SK-N-SH treated with all-trans-retinoic acid at 6 μM for 48 hours (cell line): ENCODE data around the gene WWC1.

ENCODE experiments used
- ATAC-seq: fragments of 200-7000 bp; cut with Tn5 transposase; 3 replicates; pipeline ENCODE4 v1.9.1; 2020; ENCODE audit warnings: mild to moderate bottlenecking, moderate library complexity
- ARNTL ChIP-seq: fragments of 450-650 bp; formaldehyde crosslinking; IDR thresholded peaks from 2 replicates; pipeline ENCODE4 v1.5.0; 2020; ENCODE audit warnings: low read depth, mild to moderate bottlenecking, moderate library complexity, borderline replicate concordance
- BACH2 ChIP-seq: fragments of 250-450 bp; sonication (Bioruptor Pico); IDR thresholded peaks from 2 replicates; pipeline ENCODE4 v1.9.0; 2021; ENCODE audit warnings: mild to moderate bottlenecking, borderline replicate concordance
- CSDC2 ChIP-seq: fragments of 250-450 bp; sonication (Bioruptor Pico); IDR thresholded peaks from 2 replicates; pipeline ENCODE4 v1.5.0; 2020; ENCODE audit warnings: mild to moderate bottlenecking, moderate library complexity
- ESRRG ChIP-seq: fragments of 250-450 bp; sonication (Bioruptor Pico); IDR thresholded peaks from 2 replicates; pipeline ENCODE4 v1.6.1; 2021; ENCODE audit warnings: mild to moderate bottlenecking
- GLIS3 ChIP-seq: fragments of 250-450 bp; sonication (Bioruptor Pico); IDR thresholded peaks from 2 replicates; pipeline ENCODE4 v1.5.0; 2020; ENCODE audit warnings: mild to moderate bottlenecking, moderate library complexity
- ISL1 ChIP-seq: fragments of 250-450 bp; sonication (Bioruptor Pico); IDR thresholded peaks from 2 replicates; pipeline ENCODE4 v2.1.2; 2022; ENCODE audit warnings: mild to moderate bottlenecking, moderate library complexity
- OSR1 ChIP-seq: fragments of 250-450 bp; sonication (Bioruptor Pico); IDR thresholded peaks from 2 replicates; pipeline ENCODE4 v1.8.0; 2022; ENCODE audit warnings: moderate library complexity, mild to moderate bottlenecking, inconsistent platforms
- RARB ChIP-seq: fragments of 250-450 bp; sonication (Bioruptor Pico); IDR thresholded peaks from 2 replicates; pipeline ENCODE4 v1.8.0; 2021; ENCODE audit warnings: mild to moderate bottlenecking, moderate library complexity
- SNAI2 ChIP-seq: fragments of 250-450 bp; sonication (Bioruptor Pico); IDR thresholded peaks from 2 replicates; pipeline ENCODE4 v1.5.0; 2020; ENCODE audit warnings: mild to moderate bottlenecking, moderate library complexity
- TCF4 ChIP-seq: fragments of 250-450 bp; sonication (Bioruptor Pico); IDR thresholded peaks from 2 replicates; pipeline ENCODE4 v1.8.0; 2021; ENCODE audit warnings: mild to moderate bottlenecking, moderate library complexity, borderline replicate concordance
- TOX ChIP-seq: fragments of 250-450 bp; sonication (Bioruptor Pico); IDR thresholded peaks from 2 replicates; pipeline ENCODE4 v1.8.0; 2021; ENCODE audit warnings: mild to moderate bottlenecking, moderate library complexity, borderline replicate concordance
- ZC3H10 ChIP-seq: fragments of 250-450 bp; sonication (Bioruptor Pico); IDR thresholded peaks from 2 replicates; pipeline ENCODE4 v1.5.1; 2021; ENCODE audit warnings: mild to moderate bottlenecking, moderate library complexity
- ZFP3 ChIP-seq: fragments of 250-450 bp; sonication (Bioruptor Pico); IDR thresholded peaks from 2 replicates; pipeline ENCODE4 v1.5.0; 2020; ENCODE audit warnings: mild to moderate bottlenecking, moderate library complexity
- ZFP30 ChIP-seq: fragments of 450-650 bp; formaldehyde crosslinking; IDR thresholded peaks from 2 replicates; pipeline ENCODE4 v1.5.0; 2022; ENCODE audit warnings: mild to moderate bottlenecking, moderate library complexity
- ZNF565 ChIP-seq: fragments of 450-650 bp; formaldehyde crosslinking; conservative IDR thresholded peaks from 2 replicates; pipeline ENCODE4 v1.5.0; 2020; ENCODE audit warnings: low read depth, mild to moderate bottlenecking, moderate library complexity
- ZNF70 ChIP-seq: fragments of 450-650 bp; formaldehyde crosslinking; IDR thresholded peaks from 2 replicates; pipeline ENCODE4 v1.5.0; 2020; ENCODE audit warnings: mild to moderate bottlenecking, moderate library complexity
- ZNF8 ChIP-seq: fragments of 450-650 bp; formaldehyde crosslinking; IDR thresholded peaks from 2 replicates; pipeline ENCODE4 v1.5.0; 2020; ENCODE audit warnings: mild to moderate bottlenecking, moderate library complexity
- TF ChIP-seq, protein P1 (sequence below): fragments of 250-450 bp; sonication (Bioruptor Pico); IDR thresholded peaks from 2 replicates; pipeline ENCODE4 v1.8.0; 2021; ENCODE audit warnings: low read depth, mild to moderate bottlenecking, moderate library complexity, borderline replicate concordance
- TF ChIP-seq, protein P2 (sequence below): fragments of 250-450 bp; sonication (Bioruptor Pico); IDR thresholded peaks from 2 replicates; pipeline ENCODE4 v1.5.1; 2020; ENCODE audit warnings: low read depth, mild to moderate bottlenecking, moderate library complexity
- TF ChIP-seq, protein P3 (sequence below): fragments of 250-450 bp; sonication (Bioruptor Pico); IDR thresholded peaks from 2 replicates; pipeline ENCODE4 v1.8.0; 2020; ENCODE audit warnings: mild to moderate bottlenecking, moderate library complexity, borderline replicate concordance

Gene WWC1

DNA sequence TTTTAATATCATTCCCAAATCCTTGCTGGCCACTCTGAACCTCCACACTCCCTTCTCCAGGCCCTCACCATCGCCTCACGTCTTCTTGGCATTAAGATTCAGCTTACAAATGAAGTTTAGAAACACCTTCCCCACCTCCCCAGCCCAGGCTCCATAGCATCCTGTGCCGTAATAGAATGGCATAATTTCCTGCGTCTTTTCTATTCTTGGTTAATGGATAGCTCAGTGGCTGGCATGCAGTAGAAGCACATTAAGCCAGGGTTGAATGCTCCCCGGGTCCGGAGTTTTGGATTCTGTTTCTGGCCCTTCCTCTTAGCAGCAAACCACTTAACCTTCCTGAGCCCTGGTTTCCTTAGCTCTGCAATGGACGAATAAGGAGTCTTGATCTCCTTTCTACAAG lies 13.8 kb downstream of the WWC1 start:
- no peak for TF ChIP-seq ESRRG (CRISPR knock-in tag)
- TF ChIP-seq BACH2 (CRISPR knock-in tag) = no peak
- TF ChIP-seq, protein P1, sequence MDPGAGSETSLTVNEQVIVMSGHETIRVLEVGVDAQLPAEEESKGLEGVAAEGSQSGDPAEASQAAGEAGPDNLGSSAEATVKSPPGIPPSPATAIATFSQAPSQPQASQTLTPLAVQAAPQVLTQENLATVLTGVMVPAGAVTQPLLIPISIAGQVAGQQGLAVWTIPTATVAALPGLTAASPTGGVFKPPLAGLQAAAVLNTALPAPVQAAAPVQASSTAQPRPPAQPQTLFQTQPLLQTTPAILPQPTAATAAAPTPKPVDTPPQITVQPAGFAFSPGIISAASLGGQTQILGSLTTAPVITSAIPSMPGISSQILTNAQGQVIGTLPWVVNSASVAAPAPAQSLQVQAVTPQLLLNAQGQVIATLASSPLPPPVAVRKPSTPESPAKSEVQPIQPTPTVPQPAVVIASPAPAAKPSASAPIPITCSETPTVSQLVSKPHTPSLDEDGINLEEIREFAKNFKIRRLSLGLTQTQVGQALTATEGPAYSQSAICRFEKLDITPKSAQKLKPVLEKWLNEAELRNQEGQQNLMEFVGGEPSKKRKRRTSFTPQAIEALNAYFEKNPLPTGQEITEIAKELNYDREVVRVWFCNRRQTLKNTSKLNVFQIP (CRISPR knock-in tag) = no peak
- TF ChIP-seq ZC3H10 (CRISPR knock-in tag) = no peak
- TF ChIP-seq ZNF70 = no peak
- TF ChIP-seq TOX (CRISPR knock-in tag) = no peak
- TF ChIP-seq RARB (CRISPR knock-in tag) = no peak
- no peak for TF ChIP-seq SNAI2 (CRISPR knock-in tag)
- TF ChIP-seq, protein P2, sequence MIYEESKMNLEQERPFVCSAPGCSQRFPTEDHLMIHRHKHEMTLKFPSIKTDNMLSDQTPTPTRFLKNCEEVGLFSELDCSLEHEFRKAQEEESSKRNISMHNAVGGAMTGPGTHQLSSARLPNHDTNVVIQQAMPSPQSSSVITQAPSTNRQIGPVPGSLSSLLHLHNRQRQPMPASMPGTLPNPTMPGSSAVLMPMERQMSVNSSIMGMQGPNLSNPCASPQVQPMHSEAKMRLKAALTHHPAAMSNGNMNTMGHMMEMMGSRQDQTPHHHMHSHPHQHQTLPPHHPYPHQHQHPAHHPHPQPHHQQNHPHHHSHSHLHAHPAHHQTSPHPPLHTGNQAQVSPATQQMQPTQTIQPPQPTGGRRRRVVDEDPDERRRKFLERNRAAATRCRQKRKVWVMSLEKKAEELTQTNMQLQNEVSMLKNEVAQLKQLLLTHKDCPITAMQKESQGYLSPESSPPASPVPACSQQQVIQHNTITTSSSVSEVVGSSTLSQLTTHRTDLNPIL = no peak
- TF ChIP-seq, protein P3, sequence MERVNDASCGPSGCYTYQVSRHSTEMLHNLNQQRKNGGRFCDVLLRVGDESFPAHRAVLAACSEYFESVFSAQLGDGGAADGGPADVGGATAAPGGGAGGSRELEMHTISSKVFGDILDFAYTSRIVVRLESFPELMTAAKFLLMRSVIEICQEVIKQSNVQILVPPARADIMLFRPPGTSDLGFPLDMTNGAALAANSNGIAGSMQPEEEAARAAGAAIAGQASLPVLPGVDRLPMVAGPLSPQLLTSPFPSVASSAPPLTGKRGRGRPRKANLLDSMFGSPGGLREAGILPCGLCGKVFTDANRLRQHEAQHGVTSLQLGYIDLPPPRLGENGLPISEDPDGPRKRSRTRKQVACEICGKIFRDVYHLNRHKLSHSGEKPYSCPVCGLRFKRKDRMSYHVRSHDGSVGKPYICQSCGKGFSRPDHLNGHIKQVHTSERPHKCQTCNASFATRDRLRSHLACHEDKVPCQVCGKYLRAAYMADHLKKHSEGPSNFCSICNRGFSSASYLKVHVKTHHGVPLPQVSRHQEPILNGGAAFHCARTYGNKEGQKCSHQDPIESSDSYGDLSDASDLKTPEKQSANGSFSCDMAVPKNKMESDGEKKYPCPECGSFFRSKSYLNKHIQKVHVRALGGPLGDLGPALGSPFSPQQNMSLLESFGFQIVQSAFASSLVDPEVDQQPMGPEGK (CRISPR knock-in tag) = no peak
- no peak for TF ChIP-seq GLIS3
- TF ChIP-seq ZFP3 (CRISPR knock-in tag) = no peak
- TF ChIP-seq TCF4 (CRISPR knock-in tag) = no peak
- TF ChIP-seq ISL1 (CRISPR knock-in tag) = no peak
- TF ChIP-seq ZNF565 (CRISPR knock-in tag) = no peak
- no peak for ATAC-seq

DNA sequence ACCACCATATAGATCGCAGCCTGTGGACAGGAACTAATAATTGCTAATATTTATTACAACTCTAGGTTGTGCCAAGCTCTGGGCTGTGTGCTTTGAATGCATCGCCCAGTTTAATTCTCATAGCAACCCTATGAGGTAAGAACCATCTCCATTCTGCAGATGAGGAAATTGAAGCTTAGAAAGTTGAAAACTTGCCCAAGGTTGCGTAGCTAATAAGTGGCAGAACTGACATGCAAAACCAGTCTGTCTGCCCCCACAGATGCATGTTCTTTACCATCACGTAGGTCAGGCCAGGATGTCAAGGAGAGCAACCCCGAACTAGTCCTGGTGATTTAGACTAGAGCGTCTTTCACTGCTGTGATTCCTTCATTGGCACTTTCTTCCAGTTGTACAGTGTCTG lies 15.6 kb downstream of the WWC1 start:
- TF ChIP-seq ARNTL = no peak
- TF ChIP-seq TOX (CRISPR knock-in tag) = no peak
- TF ChIP-seq, protein P1 (CRISPR knock-in tag) = no peak
- TF ChIP-seq ZNF565 (CRISPR knock-in tag) = no peak
- no peak for TF ChIP-seq RARB (CRISPR knock-in tag)
- no peak for TF ChIP-seq BACH2 (CRISPR knock-in tag)
- no peak for TF ChIP-seq GLIS3
- no peak for TF ChIP-seq ZFP3 (CRISPR knock-in tag)
- no peak for TF ChIP-seq TCF4 (CRISPR knock-in tag)
- no peak for TF ChIP-seq ZNF8 (CRISPR knock-in tag)
- TF ChIP-seq CSDC2 (CRISPR knock-in tag) = no peak
- TF ChIP-seq, protein P3 (CRISPR knock-in tag) = no peak
- ATAC-seq = no peak

DNA sequence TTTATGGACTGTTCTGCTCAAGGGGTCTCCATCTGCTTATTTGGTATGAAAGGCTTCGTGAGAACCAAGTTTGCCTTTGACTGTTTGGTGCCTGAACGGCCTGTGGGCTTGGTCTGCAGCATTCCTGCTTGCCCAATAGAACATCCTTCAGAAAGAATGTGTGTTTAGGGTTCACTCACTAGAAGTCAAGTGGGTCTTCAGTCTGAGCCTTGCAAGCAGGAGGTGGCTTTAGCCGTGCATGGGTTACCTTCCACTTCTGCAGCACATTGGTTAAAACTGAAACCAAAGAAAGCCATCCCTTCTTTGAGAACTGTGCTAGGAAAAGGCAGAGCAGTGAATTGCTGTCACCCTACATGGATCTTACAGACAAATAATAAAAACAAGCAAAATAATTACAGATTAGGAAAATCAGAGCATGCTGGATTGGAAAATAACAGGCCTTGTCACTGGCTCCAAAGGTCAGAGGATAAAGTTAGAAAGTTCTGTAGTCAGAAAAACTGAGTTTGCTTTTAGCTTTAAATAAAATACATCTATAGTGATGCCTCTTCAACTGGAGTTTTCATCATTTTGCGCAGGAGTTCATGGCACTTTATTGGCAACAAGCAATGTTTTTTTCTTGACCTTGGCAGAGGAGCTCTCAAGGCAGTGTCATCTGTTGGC lies 16.6 kb downstream of the WWC1 start:
- TF ChIP-seq ISL1 (CRISPR knock-in tag) (no peak), OSR1 (no peak), CSDC2 (CRISPR knock-in tag) (no peak), RARB (CRISPR knock-in tag) (no peak), TOX (CRISPR knock-in tag) (no peak), ZFP3 (CRISPR knock-in tag) (no peak), SNAI2 (CRISPR knock-in tag) (no peak), ZC3H10 (CRISPR knock-in tag) (no peak), ZNF70 (no peak), GLIS3 (no peak), ESRRG (CRISPR knock-in tag) (no peak), ZFP30 (CRISPR knock-in tag) (no peak)
- TF ChIP-seq, protein P3 (CRISPR knock-in tag) = no peak
- TF ChIP-seq, protein P1 (CRISPR knock-in tag) = no peak
- ATAC-seq = no peak
